Neural cell (in vitro differentiated cells): ENCODE data around the gene OR1F1.

Source experiments
- EP300 ChIP-seq: fragments of 450-650 bp; conservative IDR thresholded peaks from 2 replicates; pipeline ENCODE4 v1.6.1; 2014; ENCODE audit warnings: antibody characterized with exemption, mild to moderate bottlenecking, moderate library complexity; ENCODE audit not compliant: poor library complexity, severe bottlenecking
- EZH2 ChIP-seq: fragments of 200-600, 300-800 bp; shearing (Covaris generic), sonication (generic); IDR thresholded peaks from 2 replicates; pipeline ENCODE4 v1.6.1; 2014; ENCODE audit warnings: antibody characterized with exemption, low read length, borderline replicate concordance, mild to moderate bottlenecking; ENCODE audit not compliant: insufficient read depth, poor library complexity, severe bottlenecking
- POLR2AphosphoS5 ChIP-seq: IDR thresholded peaks from 2 replicates; pipeline ENCODE4 v1.6.1; 2012
- RAD21 ChIP-seq: fragments of 450-650 bp; conservative IDR thresholded peaks from 2 replicates; pipeline ENCODE4 v1.6.1; 2014; ENCODE audit warnings: antibody characterized with exemption, mild to moderate bottlenecking, moderate library complexity
- REST ChIP-seq: IDR thresholded peaks from 2 replicates; pipeline ENCODE4 v1.6.1; 2012; ENCODE audit warnings: borderline replicate concordance
- SMC3 ChIP-seq: fragments of 450-650 bp; conservative IDR thresholded peaks from 2 replicates; pipeline ENCODE4 v1.6.1; 2014; ENCODE audit warnings: antibody characterized with exemption, mild to moderate bottlenecking, moderate library complexity; ENCODE audit not compliant: poor library complexity
- TF ChIP-seq, protein P1 (sequence below): fragments of 450-650 bp; IDR thresholded peaks from 2 replicates; pipeline ENCODE4 v1.5.1; 2014; ENCODE audit warnings: antibody characterized with exemption, mild to moderate bottlenecking, moderate library complexity; ENCODE audit not compliant: poor library complexity, severe bottlenecking

DNA sequence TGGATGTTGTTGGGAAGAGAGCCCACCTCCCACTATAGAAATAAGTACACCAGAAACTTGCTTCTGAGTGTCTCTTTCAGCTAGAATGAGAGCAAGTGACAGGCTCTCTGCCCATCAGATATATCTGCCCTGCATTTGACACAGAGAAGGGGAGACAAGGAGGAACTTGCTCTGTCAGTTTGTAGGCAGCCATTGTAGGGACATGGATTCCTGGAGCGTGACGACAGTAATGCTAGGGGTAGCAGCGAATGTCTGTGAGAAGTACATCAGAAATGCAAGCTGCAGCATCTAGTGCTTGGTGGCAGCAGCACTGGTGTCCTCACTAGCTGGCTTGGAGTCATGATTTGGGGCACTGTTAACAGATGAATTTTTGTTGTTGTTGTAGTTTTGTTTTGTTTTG is 24.0 kb downstream of the OR1F1 start:
- TF ChIP-seq, protein P1, sequence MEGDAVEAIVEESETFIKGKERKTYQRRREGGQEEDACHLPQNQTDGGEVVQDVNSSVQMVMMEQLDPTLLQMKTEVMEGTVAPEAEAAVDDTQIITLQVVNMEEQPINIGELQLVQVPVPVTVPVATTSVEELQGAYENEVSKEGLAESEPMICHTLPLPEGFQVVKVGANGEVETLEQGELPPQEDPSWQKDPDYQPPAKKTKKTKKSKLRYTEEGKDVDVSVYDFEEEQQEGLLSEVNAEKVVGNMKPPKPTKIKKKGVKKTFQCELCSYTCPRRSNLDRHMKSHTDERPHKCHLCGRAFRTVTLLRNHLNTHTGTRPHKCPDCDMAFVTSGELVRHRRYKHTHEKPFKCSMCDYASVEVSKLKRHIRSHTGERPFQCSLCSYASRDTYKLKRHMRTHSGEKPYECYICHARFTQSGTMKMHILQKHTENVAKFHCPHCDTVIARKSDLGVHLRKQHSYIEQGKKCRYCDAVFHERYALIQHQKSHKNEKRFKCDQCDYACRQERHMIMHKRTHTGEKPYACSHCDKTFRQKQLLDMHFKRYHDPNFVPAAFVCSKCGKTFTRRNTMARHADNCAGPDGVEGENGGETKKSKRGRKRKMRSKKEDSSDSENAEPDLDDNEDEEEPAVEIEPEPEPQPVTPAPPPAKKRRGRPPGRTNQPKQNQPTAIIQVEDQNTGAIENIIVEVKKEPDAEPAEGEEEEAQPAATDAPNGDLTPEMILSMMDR: no peak
- no peak for TF ChIP-seq SMC3
- TF ChIP-seq EP300: no peak
- no peak for TF ChIP-seq POLR2AphosphoS5
- no peak for TF ChIP-seq EZH2
- no peak for TF ChIP-seq RAD21
- TF ChIP-seq REST: no peak
